Endometrium (tissue), 2 donors: ENCODE data around the gene REC8.

Experiments used
- FAIRE-seq: peaks from 2 replicates; lab custom pipeline; 2012; peaks lifted over from hg19 to GRCh38; lab: Jason Lieb, UNC
- donor health status: control.
- donor health status: control.

REC8 gene

DNA sequence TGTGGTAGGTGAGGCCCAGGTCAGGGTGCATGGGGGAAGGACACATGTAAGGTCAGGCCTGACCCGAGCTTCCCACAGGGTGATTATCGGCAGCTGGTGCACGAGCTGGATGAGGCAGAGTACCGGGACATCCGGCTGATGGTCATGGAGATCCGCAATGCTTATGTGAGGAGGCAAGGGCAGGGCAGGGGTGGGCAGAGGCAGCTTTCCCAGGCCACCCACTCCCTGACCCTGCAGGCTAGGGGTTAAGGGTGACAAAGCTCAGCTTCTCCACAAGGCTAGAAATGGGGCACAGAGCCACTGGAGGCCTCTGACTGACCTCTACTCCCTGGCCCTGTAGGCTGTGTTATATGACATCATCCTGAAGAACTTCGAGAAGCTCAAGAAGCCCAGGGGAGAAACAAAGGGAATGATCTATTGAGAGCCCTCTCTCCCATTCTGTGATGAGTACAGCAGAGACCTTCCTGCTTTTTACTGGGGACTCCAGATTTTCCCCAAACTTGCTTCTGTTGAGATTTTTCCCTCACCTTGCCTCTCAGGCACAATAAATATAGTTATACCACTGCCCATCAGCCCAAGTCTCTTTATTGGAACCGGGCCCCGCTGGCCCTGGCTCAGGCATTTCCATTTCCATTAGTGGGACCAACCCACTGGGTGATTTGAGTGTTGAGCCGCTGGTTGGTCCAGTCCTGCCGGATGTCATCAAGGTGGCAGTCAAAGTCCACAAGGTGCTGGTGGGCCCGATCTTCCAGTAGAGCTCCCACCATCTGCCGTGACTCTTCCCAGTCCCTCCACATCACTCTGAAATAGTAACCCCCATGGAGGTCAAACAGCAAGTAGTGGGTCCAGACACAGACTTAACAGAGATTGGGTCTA, 33.2 kb upstream of the REC8 start:
- FAIRE-seq, result no peak

DNA sequence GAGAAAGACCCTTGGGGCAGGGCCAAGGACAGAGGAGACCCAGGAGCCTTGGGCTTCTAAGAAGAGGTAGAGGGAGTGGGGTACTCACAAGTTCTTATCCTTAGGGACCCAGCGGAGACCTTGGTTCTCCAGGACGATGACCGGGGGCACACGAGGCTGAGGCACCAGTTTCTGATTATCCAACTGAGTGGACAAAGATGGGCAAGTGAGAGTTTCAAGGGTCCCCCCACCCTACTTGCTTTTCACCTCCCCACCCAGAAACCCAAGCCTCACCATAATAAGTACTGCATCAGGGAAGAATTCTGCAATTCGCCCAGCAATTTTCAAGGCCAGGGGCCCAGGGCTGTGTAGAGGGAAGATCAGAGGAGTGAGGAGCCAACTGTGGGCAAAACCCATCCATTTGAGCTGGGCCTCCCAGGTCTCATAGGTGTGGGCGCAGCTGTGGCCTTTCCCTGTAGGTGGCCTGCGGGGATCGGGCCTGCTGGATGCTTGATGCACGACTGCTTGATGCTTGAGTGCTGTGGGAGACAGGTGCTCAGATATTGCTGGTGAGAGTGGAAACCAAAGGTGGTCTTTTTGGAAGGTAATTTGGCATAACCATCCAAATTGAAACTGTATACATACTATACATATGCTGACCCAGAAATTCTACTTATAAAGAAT, 32.5 kb upstream of the REC8 start:
- no peak for FAIRE-seq

DNA sequence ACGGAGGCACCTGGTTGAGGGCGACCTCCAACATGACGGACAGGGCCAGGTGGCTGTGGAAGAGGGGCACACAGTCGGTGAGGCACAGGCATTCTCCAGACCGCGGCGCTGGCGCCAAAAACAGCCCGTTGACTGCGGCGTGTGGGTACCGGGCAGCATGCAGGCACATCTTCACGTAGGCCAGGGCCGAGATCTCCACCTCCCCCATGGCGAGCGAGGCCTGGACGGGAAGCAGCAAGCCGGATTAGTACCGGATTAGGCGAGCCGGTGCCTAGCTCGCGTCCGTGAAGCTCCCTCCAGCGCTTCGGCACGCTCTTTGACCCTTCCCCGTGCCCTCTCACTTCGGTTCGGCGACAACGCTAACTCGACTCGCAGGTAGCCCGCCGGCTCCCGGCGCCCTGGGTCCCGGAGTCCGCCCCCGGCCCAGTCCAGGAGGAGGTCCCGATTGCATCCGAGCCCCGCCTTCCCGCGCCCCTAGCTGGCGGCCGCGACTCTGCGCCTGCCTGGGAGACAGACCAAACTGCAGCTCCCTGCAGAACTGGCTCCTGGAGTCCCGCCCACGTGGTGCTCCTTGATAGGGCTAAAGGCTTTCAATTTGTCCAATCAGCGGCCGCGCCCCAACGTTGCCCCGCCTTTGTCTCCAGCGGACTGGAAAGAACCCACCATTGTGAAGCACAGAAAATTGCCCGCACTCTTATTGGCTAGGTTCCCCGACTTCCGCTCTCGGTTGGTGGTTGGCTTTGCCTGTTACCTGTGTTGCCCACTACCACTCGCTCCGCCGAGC, 30.6 kb upstream of the REC8 start, which contains the start of gene EMC9:
EMC9 (minus strand) TSS at position 495 of the 784 bp plus-strand sequence; CDS start at position 208, 287 bp downstream.
- FAIRE-seq, result peak; percentile 76

DNA sequence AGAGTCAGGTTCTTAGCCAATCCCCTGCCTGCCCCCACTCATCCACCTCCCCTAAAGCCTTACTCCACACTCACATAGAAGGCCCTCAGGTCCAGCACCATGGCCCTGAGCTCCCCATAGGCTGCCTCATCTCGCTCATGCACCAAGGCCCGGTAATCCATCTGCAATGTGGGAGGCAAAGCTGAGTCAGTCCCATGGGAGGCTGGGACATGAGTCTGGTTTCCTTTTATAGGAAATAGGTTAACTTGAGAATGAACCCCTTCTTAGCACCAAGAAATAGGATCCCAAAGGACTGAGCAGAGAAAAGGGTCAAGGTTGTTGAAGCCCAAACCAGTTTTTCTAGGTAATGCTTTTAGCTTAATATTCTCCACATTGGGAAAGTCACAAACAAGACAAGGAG, 28.4 kb upstream of the REC8 start:
- no peak for FAIRE-seq

DNA sequence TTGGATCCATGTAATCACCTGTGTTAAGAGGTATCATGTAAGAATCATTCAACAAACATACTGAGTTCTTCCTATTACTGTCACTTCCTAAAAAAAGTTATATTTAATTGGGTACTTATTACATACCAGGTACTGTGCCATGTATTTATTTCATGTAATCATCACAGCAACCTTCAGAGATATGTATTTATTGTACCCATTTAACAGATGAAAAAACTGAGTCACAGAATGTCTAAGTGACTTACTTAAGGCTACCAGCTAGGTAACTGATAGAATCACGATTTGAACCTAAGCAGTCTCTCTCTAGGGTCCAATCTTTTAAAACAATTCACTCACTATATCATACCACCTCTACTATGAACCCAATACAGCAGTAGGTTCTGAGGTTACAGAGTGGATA, 27.4 kb upstream of the REC8 start:
- no peak for FAIRE-seq

DNA sequence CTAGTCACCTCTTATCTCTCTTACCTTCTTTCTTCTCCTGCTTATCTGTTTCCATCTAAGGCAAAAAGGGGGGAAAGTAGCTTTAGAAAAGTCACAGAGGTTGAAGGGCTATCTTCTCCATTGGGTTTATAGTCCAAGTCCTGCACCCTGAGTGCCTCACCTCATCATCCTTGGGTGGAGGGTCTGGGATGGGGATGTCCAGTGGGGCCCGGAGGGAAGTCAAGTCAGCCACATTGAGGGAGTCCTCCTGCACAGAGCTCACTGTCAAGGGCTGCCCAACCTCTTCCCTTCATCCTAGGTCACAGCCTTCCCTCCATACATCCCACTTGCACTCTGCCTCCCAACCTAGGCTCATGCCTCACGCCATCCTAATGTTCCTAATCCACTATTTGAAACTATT, 26.7 kb upstream of the REC8 start:
- no peak for FAIRE-seq

DNA sequence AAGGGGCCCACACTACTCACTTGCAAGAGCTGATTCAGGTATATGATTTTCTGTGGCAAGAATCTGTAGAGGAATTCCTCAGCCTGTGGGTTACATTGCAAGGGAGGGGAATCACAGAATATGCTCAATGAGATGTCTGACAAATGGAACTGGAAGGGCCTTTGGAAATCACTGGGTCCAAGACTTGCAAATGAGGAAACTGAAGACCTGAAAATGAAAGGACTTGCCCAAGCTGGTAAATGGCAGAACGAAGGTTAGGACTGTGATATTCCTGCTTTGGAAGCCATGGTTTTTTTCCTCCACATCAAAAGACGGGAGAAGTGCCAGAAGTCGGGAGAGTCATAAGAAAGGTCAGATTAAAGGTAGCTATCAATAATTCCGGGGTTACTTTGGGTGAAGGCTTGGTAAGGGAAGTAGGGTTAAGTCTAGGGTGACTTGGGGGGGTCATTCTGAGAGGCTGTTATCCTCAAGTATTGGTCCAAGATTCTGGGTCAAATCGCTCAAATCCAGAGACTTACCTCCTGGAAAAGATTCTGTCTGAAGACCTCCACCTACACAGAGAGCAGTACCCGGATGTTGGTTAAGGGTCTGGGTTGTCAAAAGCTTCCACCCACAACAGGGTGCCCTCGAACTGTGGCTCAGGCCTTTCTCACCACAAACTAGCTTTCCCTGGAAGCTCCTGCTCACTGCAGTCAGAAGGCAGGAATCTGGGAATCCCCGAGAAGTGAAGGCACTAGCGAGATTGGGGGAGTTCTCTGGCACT, 26.0 kb upstream of the REC8 start:
- FAIRE-seq, result no peak

DNA sequence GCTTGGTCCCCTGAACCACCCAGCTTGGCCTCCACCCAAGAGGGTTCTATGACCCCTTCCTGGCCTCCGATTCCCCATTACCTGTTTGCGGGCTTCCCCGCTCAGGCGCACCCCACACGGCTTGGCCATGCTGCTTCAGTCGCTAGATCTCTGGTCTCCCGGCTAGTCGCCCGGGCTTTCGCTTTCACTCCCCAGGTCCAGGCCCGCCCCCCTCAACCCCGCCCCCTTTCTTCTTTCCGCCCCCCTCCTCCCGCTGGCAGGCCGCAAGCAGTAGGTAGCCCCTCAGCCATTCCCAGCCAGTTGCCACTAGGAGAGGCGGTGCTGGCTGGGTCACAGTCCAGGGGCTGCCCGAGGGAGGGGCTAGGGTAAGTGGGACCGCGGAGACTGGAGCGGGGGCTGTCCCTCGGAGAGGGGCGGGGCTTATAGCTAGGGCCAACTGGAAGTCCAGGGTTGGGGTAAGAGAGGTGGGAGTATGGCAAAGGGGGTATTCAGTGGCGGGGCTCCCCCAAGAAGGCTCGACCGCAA, 25.4 kb upstream of the REC8 start, which contains the start of gene PSME2:
PSME2 (minus strand) TSS at position 158 of the 525 bp plus-strand sequence; CDS start at position 129, 29 bp downstream.
- peak; percentile 41 for FAIRE-seq

DNA sequence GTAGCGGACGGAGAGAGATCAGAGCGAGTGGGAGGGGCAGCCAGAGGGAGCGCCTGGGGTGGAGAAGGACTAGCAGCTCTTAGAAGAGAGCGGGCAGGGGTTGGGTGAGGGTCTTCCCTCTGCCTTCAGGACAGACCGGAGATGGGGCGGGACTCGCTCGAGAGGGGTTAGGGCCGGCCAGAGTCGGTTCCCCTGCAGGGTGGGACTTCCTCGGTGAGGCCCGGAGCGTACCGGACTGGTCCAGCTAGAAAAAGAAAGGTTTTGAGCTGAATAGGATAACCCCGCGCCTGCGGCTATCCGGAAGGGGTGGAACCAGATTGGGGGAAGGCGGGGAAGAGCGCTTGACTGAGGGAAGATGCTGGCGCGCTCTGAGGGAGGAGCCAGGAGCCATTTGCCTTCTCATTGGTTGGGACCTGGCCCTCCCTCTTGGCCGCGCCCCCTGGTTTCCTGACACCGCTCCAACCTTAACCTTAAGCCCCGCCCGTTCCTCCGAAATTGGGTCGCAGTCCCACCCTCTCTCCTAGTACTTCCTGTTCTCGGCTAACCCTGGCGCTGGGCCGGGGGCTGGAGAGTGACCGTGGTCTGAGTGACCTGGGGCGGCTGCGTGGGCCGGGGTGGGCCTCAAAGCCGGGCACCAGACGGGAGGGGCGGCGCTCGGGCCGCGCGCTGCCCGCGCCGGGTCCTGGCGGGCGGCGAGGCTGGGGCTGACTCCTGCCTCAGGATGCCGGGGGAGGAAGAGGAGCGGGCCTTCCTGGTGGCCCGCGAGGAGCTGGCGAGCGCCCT, 24.7 kb upstream of the REC8 start, which contains the start of gene RNF31:
RNF31 (plus strand) TSS at position 521 of the 783 bp plus-strand sequence; CDS start at position 722, 201 bp downstream.
- peak; percentile 95 for FAIRE-seq

DNA sequence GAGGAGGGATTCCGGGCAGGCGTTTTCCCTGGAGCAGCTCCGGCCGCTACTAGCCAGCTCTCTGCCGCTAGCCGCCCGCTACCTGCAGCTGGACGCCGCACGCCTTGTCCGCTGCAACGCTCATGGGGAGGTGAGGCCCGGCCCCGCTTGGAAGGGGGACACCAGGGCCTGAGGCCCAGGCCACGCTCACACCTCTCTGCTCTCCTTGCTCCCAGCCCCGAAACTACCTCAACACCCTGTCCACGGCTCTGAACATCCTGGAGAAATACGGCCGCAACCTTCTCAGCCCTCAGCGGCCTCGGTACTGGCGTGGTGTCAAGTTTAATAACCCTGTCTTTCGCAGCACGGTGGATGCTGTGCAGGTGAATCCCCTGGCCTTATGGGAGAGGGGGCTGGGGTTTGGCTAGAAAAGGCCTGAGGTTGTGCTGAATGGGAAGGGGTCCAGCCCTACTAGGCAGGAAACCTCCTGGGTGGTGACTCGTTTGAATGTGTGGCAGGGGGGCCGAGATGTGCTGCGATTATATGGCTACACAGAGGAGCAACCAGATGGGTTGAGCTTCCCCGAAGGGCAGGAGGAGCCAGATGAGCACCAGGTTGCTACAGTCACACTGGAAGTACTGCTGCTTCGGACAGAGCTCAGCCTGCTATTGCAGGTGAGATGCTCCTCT, 24.0 kb upstream of the REC8 start:
- no peak for FAIRE-seq

DNA sequence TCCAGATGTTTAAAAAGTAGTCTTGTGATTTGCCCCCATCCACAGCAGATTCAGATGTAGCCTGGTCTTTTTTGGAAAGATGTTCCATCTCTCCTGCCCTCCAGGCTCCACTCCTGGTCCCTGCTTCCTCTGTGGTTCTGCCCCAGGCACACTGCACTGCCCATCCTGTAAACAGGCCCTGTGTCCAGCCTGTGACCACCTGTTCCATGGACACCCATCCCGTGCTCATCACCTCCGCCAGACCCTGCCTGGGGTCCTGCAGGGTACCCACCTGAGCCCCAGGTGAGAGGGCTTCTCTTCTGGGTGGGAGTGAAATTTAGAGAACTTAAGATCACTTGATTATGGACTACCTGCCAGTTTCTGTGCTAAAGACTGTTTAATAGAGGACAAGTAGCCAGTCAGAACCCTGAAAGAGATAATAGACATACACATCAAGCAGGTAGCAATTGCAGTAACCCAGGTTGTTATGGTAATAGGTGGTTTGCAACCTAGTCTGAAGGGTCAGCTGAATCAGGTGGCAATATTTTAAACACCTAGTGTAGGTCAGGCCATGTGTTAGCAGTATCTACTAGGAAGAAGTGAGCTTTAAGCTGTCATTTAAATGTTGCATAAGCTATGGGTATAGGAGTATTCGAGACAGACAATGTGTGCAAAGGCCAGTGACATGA, 22.4 kb upstream of the REC8 start:
- FAIRE-seq, result no peak

DNA sequence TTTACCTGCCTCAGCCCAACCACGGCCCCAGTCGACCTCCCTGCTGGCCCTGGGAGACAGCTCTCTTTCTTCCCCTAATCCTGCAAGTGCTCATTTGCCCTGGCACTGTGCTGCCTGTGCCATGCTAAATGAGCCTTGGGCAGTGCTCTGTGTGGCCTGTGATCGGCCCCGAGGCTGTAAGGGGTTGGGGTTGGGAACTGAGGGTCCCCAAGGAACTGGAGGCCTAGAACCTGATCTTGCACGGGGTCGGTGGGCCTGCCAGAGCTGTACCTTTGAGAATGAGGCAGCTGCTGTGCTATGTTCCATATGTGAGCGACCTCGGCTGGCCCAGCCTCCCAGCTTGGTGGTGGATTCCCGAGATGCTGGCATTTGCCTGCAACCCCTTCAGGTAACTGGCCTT, 21.8 kb upstream of the REC8 start:
- no peak for FAIRE-seq

DNA sequence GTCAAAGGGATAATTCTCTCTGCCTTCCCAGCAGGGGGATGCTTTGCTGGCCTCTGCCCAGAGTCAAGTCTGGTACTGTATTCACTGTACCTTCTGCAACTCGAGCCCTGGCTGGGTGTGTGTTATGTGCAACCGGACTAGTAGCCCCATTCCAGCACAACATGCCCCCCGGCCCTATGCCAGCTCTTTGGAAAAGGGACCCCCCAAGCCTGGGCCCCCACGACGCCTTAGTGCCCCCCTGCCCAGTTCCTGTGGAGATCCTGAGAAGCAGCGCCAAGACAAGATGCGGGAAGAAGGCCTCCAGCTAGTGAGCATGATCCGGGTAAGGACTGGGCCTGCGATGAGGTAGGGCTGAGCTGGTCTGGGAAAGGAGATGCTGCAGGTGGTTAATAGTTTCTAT, 21.3 kb upstream of the REC8 start:
- no peak for FAIRE-seq

DNA sequence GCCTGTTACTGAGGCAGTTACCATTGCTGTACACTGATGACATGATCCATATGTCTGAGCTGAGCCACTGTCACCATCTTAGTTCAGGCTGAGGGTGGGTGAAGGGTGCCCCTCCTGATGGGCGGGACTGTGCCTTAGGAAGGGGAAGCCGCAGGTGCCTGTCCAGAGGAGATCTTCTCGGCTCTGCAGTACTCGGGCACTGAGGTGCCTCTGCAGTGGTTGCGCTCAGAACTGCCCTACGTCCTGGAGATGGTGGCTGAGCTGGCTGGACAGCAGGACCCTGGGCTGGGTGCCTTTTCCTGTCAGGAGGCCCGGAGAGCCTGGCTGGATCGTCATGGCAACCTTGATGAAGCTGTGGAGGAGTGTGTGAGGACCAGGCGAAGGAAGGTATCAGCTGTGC, 20.9 kb upstream of the REC8 start:
- FAIRE-seq, result no peak

DNA sequence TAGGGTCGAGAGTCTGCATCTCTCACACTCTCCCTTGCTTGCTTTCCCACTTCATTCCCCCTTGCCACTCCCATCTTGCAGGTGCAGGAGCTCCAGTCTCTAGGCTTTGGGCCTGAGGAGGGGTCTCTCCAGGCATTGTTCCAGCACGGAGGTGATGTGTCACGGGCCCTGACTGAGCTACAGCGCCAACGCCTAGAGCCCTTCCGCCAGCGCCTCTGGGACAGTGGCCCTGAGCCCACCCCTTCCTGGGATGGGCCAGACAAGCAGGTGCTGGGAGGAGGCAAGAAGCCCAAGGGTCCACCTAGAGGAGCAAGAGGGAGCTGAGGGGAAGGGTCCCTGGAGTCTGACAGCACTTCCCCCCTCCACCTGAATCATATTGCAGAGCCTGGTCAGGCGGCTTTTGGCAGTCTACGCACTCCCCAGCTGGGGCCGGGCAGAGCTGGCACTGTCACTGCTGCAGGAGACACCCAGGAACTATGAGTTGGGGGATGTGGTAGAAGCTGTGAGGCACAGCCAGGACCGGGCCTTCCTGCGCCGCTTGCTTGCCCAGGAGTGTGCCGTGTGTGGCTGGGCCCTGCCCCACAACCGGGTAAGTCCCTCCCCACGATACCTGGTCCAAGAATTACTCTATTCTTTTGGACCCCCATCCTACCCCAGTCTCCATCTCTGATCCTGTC, 20.3 kb upstream of the REC8 start:
- FAIRE-seq, result no peak

DNA sequence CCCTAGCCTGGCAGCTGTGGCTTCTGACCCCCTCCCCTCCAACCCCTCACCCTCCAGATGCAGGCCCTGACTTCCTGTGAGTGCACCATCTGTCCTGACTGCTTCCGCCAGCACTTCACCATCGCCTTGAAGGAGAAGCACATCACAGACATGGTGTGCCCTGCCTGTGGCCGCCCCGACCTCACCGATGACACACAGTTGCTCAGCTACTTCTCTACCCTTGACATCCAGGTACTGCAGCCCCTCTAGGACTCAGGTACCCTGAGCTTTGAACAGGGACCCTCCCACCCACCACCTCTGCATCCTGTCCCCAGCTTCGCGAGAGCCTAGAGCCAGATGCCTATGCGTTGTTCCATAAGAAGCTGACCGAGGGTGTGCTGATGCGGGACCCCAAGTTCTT, 16.8 kb upstream of the REC8 start:
- no peak for FAIRE-seq

DNA sequence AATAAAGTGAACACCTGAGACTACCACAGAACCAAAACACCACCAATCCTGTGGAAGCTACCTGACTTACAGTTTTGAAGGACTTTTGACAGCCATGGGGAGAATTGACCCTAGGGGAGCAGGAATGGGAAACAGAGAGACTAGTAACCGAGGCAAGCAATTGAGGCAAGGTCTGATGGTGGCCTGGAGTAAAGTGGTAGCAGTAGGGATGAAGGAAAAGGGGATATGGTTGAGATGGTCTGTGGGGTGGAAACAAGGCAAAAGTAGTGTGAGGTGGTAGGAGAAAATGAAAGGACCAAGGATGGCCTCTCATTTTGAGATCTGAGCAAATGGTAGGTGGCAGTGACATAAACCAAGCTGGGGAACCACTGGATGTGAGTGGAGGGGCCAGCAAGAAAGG, 15.0 kb upstream of the REC8 start:
- no peak for FAIRE-seq

DNA sequence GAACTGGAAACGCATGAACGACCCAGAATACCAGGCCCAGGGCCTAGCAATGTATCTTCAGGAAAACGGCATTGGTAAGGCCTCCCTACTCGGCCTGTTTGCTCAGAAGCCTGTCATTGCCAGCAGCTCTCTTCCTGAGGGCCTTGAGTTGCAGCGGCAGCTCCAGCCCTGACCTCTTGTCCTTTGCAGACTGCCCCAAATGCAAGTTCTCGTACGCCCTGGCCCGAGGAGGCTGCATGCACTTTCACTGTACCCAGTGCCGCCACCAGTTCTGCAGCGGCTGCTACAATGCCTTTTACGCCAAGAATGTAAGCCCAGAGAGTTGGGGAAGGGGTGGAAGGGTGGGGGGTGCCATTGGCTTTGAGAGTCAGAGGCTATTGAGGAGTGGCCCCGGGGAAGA, 14.5 kb upstream of the REC8 start:
- no peak for FAIRE-seq
